Upper lobe of left lung (tissue), 6 donors: ENCODE data around the gene ST6GALNAC6. TPM values are rescaled to one million over a fixed set of nuclear protein-coding genes. Genes with fewer than 3 reads are reported as not detected.

Experiments used
- ATAC-seq, 2 donors: fragments of 200-7000 bp; cut with Tn5 transposase; one replicate each; pipeline ENCODE4 v1.9.1; 2022; ENCODE audit warnings: mild to moderate bottlenecking in 2 of 2, moderate library complexity in 2 of 2; ENCODE audit not compliant: low FRiP score in 2 of 2
- DNase-seq, 2 donors: peaks; one replicate each; pipeline ENCODE4 v3.0.0-alpha.2; 2019 to 2020
- H3K27ac ChIP-seq, 4 donors: fragments of 200-600 bp; sonication (generic); one replicate each; pipeline ENCODE4 v1.5.1; 2016 to 2019
- H3K27me3 ChIP-seq, 4 donors: fragments of 200-600 bp; sonication (generic); one replicate each; pipeline ENCODE4 v1.5.1; 2017 to 2019
- H3K36me3 ChIP-seq, 4 donors: fragments of 200-600 bp; sonication (generic); one replicate each; pipeline ENCODE4 v1.5.1; 2016 to 2019
- H3K4me1 ChIP-seq, 4 donors: fragments of 200-600 bp; sonication (generic); one replicate each; pipeline ENCODE4 v1.5.1; 2018 to 2019
- H3K4me3 ChIP-seq, 4 donors: fragments of 200-600 bp; sonication (generic); one replicate each; pipeline ENCODE4 v1.5.1; 2017 to 2019; ENCODE audit warnings: mild to moderate bottlenecking in 2 of 4, moderate library complexity in 1 of 4
- H3K9me3 ChIP-seq, 4 donors: fragments of 200-600 bp; sonication (generic); one replicate each; pipeline ENCODE4 v1.5.1; 2018 to 2019
- EP300 ChIP-seq, 4 donors: sonication (generic); formaldehyde crosslinking; IDR thresholded peaks; one replicate each; pipeline ENCODE4 v1.5.1; 2017; ENCODE audit warnings: antibody characterized with exemption in 4 of 4, control low read depth in 2 of 4
- POLR2A ChIP-seq, 4 donors: fragments of 450-650 bp; IDR thresholded peaks; one replicate each; pipeline ENCODE4 v1.5.1; 2016 to 2017; ENCODE audit warnings: antibody characterized with exemption in 4 of 4, mild to moderate bottlenecking in 2 of 4
- POLR2AphosphoS5 ChIP-seq, 2 donors: sonication (generic); formaldehyde crosslinking; IDR thresholded peaks; one replicate each; pipeline ENCODE4 v1.5.1; 2017; ENCODE audit warnings: antibody characterized with exemption in 2 of 2
- WGBS, 2 donors: methylation state at CpG; one replicate each; pipeline ENCODE4 v1.1.5; 2017 to 2018; 5-methylcytosine and 5-hydroxymethylcytosine counted together
- total RNA-seq, 6 donors: library from RNA; depleted of rRNA in 4 of 6; stranded (reverse); fragments of >200 nt in 4 of 6; gene quantifications; one replicate each; pipeline versions ENCODE4 v1.1.0 to v1.2.1, GENCODE V29; 2016 to 2021
- TF ChIP-seq, protein P1 (sequence below), 6 experiments: fragments of 450-650 bp in 4 of 6; fragments of 200-600 bp in 2 of 6; sonication (generic) in 2 of 6; IDR thresholded peaks; one replicate each; pipeline ENCODE4 v1.5.1; 2016 to 2019; ENCODE audit warnings: antibody characterized with exemption in 6 of 6
- donor health status: DM: no; HTN: no; CAD: no; lungs with moderate emphysema.
- donor health status: DM: no; HTN: yes; CAD: no; lungs with severe emphysema.

The ST6GALNAC6 gene
- total RNA-seq, 6 donors from 2014 or later: 67.3 to 117 (median 85.2) TPM

DNA sequence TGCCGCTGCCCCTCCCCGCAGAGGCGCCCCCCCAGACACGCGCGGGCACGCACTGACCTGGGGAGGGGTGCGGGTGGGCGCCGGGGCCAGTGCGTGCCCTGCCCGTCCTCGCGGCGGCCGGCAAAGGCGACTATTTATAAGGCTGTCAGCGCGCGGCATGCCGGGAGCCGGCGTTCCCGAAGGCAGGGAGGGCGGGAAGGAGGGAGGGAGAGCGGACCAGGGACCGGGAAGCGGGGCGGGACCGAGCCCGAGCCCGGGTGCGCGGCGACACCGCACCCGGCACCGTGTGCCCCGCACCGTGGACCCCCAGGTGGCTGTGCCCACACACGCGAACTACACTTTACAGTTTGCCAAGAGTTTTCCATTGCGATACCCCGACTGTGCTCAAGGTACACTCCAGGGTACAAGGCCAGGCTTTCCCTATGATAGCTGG is 21.8 kb downstream of the ST6GALNAC6 start, which contains the start of gene AK1:
Gene AK1, minus strand, starts transcription at position 110 of the 433 bp plus-strand sequence. CDS start 3,058 bp downstream, outside the sequence.
- Histone ChIP-seq H3K4me1 (peaks cover 45 to 56% (median 53%) of the 10 kb centered on the region in 4 donors), H3K4me3 (peak within 1 kb of the TSS; percentile 38 to 71 (median 62)), H3K27me3 (no peaks in the 10 kb centered on the region), H3K27ac (peak within 1 kb of the TSS; percentile 73 to 88 (median 82)), H3K9me3 (no peaks in the 10 kb centered on the region), H3K36me3 (peaks cover 0 to 8% (median 5%) of the 10 kb centered on the region in 4 donors)
- WGBS, 2 donors: 1 to 38% methylated on average over 3 to 39 of the region's 44 CpGs
- ATAC-seq: peak; percentile 52 to 85
- peak; percentile 79 to 95 for DNase-seq
- TF ChIP-seq EP300 (IDR thresholded peaks at IDR 0.05) (no peak), POLR2A (IDR thresholded peaks at IDR 0.05) (peak in 2 of 4 donors; percentile 55 to 88), POLR2AphosphoS5 (IDR thresholded peaks at IDR 0.05) (peak; percentile 33 to 93)
- TF ChIP-seq, protein P1, sequence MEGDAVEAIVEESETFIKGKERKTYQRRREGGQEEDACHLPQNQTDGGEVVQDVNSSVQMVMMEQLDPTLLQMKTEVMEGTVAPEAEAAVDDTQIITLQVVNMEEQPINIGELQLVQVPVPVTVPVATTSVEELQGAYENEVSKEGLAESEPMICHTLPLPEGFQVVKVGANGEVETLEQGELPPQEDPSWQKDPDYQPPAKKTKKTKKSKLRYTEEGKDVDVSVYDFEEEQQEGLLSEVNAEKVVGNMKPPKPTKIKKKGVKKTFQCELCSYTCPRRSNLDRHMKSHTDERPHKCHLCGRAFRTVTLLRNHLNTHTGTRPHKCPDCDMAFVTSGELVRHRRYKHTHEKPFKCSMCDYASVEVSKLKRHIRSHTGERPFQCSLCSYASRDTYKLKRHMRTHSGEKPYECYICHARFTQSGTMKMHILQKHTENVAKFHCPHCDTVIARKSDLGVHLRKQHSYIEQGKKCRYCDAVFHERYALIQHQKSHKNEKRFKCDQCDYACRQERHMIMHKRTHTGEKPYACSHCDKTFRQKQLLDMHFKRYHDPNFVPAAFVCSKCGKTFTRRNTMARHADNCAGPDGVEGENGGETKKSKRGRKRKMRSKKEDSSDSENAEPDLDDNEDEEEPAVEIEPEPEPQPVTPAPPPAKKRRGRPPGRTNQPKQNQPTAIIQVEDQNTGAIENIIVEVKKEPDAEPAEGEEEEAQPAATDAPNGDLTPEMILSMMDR (IDR thresholded peaks at IDR 0.05): no peak

DNA sequence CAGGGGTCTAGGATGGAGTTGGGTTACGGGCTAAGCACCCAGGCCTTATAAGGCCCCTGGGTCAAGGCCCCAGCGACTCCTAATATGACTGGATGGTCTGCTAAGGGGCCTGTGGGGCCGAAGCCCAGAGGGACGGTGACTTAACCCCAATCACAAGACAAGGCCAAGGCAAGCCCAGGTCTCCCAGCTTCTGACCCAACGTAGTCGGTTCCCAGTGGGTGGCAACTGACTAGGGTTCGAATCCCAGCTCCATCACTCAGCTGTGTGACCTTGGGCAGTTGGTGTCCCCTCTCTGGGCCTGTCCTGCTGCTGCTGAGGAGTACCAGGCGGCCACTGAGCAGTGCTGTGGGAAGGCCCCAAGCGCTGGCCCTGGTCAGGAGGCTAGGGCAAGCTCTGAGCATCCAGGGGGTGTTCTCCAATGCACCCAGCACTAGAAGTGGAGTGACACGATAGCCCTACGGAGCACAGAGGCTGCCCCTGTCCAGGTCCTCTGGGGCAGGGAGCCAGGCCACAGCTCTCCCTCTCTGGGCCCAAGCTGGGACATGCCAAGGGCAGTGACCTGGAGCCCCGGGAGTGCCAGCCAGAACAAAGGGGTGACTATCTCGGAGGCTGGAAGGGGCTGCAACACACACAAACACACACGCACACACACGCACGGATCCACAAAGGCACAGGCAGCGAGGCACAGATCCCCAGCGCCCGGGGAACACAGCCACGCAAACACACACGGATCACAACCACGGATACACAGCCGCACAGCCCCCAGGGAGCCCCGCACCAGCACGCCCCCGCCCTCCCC is 22.4 kb downstream of the ST6GALNAC6 start:
- Histone ChIP-seq H3K4me3 (peak overlapping the region; percentile 38 to 71 (median 62)), H3K27ac (peak overlapping the region; percentile 73 to 88 (median 82)), H3K36me3 (peaks cover 0 to 15% (median 11%) of the 10 kb centered on the region in 4 donors), H3K9me3 (no peaks in the 10 kb centered on the region), H3K27me3 (no peaks in the 10 kb centered on the region), H3K4me1 (peaks cover 45 to 56% (median 51%) of the 10 kb centered on the region in 4 donors)
- TF ChIP-seq EP300 (IDR thresholded peaks at IDR 0.05) (no peak), POLR2A (IDR thresholded peaks at IDR 0.05) (no peak), POLR2AphosphoS5 (IDR thresholded peaks at IDR 0.05) (no peak)
- TF ChIP-seq, protein P1 (IDR thresholded peaks at IDR 0.05): no peak
- DNase-seq (peak; percentile 32 to 66), ATAC-seq (peak; percentile 30 to 38)
- WGBS, 2 donors: 39 to 71% methylated on average over 7 to 17 of the region's 26 CpGs

DNA sequence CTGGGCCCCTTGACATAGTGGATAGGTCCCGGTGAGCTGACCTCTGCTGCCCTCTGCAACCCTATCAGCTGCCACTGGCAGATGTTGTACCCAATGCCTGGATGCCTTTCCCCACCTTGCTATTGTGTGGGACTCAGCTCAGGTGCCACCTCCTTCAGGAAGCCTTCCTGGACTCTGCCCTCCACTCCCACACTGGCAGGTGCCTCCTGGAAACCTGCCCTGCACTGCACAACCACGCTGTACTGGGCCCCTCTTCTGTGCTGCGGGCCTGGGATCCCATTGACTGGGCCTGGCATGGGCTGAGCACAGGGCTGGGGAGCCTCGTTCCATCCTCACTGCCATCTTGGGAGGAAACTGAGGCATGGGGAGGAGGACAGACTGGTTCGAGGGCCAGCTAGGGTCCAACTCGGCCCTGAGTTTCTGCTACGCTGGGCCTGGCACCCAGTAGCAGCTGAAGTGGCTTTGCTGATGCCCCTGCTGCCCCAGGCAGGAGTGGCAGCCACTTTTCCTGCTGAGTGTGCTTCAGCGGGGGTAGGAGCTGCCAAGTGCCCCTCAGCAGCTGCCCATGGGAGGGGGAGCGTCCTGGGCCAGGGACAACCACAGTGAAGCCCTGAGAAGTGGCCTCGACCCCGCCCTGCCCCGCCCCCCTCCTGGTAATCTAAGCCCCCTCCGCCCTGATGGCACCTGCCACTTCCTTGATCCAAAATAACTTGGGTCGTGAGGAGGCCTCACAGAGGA is 23.2 kb downstream of the ST6GALNAC6 start:
- H3K9me3 ChIP-seq: no peaks in the 10 kb centered on the region
- WGBS, 2 donors: 61 to 63% methylated on average over 6 to 9 of the region's 14 CpGs

DNA sequence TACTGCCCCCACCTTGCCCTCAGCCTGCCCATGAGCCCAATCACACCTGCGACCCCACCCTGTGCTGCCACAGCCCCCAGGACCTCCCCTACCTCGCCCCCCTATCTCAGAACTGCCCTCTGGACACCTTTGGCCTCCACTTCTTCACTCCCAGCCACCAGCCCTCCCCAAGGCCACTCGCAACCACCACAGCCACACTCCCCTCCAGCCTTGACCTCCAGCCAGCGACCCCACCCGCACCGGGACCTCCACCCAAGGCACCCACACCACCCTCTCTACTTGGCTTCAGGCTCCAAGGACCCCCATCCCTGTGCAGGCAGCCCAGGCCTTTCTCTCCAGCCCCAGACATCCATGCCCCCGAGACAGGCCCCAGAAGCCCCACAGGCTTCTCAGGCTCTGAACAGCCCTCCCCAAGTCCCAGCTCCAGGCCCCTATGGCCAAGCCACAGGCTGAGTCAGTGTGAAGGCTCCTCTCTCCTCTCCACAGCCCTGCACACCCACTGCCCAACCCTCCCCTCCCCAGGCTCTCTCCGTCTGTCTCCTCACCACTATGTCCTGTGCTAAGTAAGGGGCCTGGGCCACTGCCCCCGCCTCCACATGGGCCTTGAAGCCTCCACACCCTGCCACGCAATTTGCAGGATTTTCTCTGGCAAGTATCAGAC is 24.0 kb downstream of the ST6GALNAC6 start:
- H3K4me1 ChIP-seq: peaks cover 45 to 56% (median 51%) of the 10 kb centered on the region in 4 donors

More for the DNA sequence above, 23.2 kb downstream of the ST6GALNAC6 start:
- Histone ChIP-seq H3K36me3 (peaks cover under 1 to 22% (median 17%) of the 10 kb centered on the region in 4 donors), H3K27me3 (no peaks in the 10 kb centered on the region), H3K4me3 (peak overlapping the region; percentile 4 to 71 (median 62)), H3K27ac (peak overlapping the region; percentile 73 to 88 (median 82)), H3K4me1 (peaks cover 45 to 56% (median 51%) of the 10 kb centered on the region in 4 donors)
- DNase-seq (peak in 1 of 2 donors; percentile 81), ATAC-seq (peak in 1 of 2 donors; percentile 46)
- TF ChIP-seq POLR2AphosphoS5 (IDR thresholded peaks at IDR 0.05) (peak in 1 of 2 donors; percentile 44), POLR2A (IDR thresholded peaks at IDR 0.05) (no peak), EP300 (IDR thresholded peaks at IDR 0.05) (peak in 1 of 4 donors; percentile 28)
- TF ChIP-seq, protein P1 (IDR thresholded peaks at IDR 0.05): peak in 1 of 6 experiments; percentile 37

More for the DNA sequence above, 24.0 kb downstream of the ST6GALNAC6 start:
- Histone ChIP-seq H3K36me3 (peaks cover 5 to 30% (median 22%) of the 10 kb centered on the region in 4 donors), H3K9me3 (no peaks in the 10 kb centered on the region), H3K27me3 (no peaks in the 10 kb centered on the region), H3K27ac (peak overlapping the region; percentile 73 to 88 (median 82)), H3K4me3 (peak overlapping the region in 3 of 4 donors; percentile 54 to 71 (median 70))
- no peak for DNase-seq
- peak in 1 of 2 donors; percentile 34 for ATAC-seq
- TF ChIP-seq, protein P1 (IDR thresholded peaks at IDR 0.05): no peak
- 80 to 81% methylated on average over 10 of the region's 10 CpGs for WGBS, 2 donors
